Mucosa of stomach (tissue), 1 donor: Measurements from ENCODE around the gene AP1S1.
"Not testable (repeated sequence)": the region's sequence is repeated elsewhere in the genome, so short reads cannot be mapped to it uniquely, and the experiment has no call there.

ENCODE experiments used
- H3K27me3 ChIP-seq: one replicate; pipeline ENCODE4 v1.7.0; 2013; ENCODE audit warnings: mild to moderate bottlenecking, low read length; ENCODE audit not compliant: control insufficient read depth, insufficient read depth
- H3K36me3 ChIP-seq: one replicate; pipeline ENCODE4 v1.7.0; 2013; ENCODE audit warnings: low read length; ENCODE audit not compliant: control insufficient read depth, insufficient read depth
- H3K4me1 ChIP-seq: one replicate; pipeline ENCODE4 v1.7.0; 2013; ENCODE audit warnings: mild to moderate bottlenecking, low read length; ENCODE audit not compliant: control insufficient read depth, insufficient read depth
- H3K4me3 ChIP-seq: one replicate; pipeline ENCODE4 v1.7.0; 2013; ENCODE audit warnings: low read length
- H3K9ac ChIP-seq: one replicate; pipeline ENCODE4 v1.7.0; 2013; ENCODE audit warnings: mild to moderate bottlenecking, low read length, moderate library complexity
- H3K9me3 ChIP-seq: one replicate; pipeline ENCODE4 v1.7.0; 2013; ENCODE audit warnings: mild to moderate bottlenecking, low read length, moderate library complexity; ENCODE audit not compliant: control insufficient read depth
- donor health status: Pancreatic carcinoma.

Gene AP1S1

GRCh38 chr7:101115215-101115614 lies 39.1 kb upstream of the AP1S1 start:
- Histone ChIP-seq H3K9me3 (no peaks in the 10 kb centered on the region), H3K4me1 (no peaks in the 10 kb centered on the region), H3K9ac (no peak overlapping the region), H3K4me3 (no peak overlapping the region), H3K27me3 (no peaks in the 10 kb centered on the region), H3K36me3 (no peaks in the 10 kb centered on the region)

GRCh38 chr7:101116898-101117297 lies 37.4 kb upstream of the AP1S1 start:
- Histone ChIP-seq H3K36me3 (no peaks in the 10 kb centered on the region), H3K27me3 (no peaks in the 10 kb centered on the region), H3K9me3 (no peaks in the 10 kb centered on the region), H3K9ac (no peak overlapping the region), H3K4me3 (no peak overlapping the region), H3K4me1 (peaks cover 2% of the 10 kb centered on the region)

DNA sequence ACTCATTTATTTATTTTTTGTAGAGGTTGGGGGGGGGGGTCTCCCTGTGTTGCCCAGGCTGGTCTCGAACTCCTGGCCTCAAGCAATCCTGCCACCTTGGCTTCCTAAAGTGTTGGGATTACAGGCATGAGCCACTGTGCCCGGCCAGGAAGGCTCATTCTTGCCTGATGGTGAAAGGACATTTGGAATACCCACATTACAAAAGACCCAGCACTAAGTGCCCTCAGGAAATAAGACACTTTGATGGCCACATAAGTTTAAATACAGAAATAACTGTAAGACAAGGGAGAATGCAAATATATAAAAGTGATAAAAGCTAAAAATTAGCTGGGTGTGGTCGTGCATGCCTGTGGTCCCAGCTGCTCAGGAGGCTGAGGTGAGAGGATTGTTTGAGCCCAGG lies 35.4 kb upstream of the AP1S1 start:
- no peaks in the 10 kb centered on the region for H3K36me3 ChIP-seq
- peaks cover 13% of the 10 kb centered on the region for H3K4me1 ChIP-seq
- H3K9me3 ChIP-seq, result no peaks in the 10 kb centered on the region
- H3K27me3 ChIP-seq, result peaks cover 3% of the 10 kb centered on the region
- no peak overlapping the region for H3K4me3 ChIP-seq
- no peak overlapping the region for H3K9ac ChIP-seq

GRCh38 chr7:101119876-101120275 lies 34.4 kb upstream of the AP1S1 start:
- no peaks in the 10 kb centered on the region for H3K36me3 ChIP-seq
- peaks cover 21% of the 10 kb centered on the region for H3K4me1 ChIP-seq
- H3K9ac ChIP-seq, result no peak overlapping the region
- no peaks in the 10 kb centered on the region for H3K9me3 ChIP-seq
- H3K4me3 ChIP-seq, result no peak overlapping the region
- peaks cover 3% of the 10 kb centered on the region for H3K27me3 ChIP-seq

- Histone ChIP-seq H3K36me3 (no peaks in the 10 kb centered on the region), H3K27me3 (peaks cover 3% of the 10 kb centered on the region), H3K4me1 (peaks cover 23% of the 10 kb centered on the region), H3K4me3 (no peak overlapping the region), H3K9me3 (no peaks in the 10 kb centered on the region), H3K9ac (no peak overlapping the region)
Measured at GRCh38 chr7:101120315-101120714, 34.0 kb upstream of the AP1S1 start.

DNA sequence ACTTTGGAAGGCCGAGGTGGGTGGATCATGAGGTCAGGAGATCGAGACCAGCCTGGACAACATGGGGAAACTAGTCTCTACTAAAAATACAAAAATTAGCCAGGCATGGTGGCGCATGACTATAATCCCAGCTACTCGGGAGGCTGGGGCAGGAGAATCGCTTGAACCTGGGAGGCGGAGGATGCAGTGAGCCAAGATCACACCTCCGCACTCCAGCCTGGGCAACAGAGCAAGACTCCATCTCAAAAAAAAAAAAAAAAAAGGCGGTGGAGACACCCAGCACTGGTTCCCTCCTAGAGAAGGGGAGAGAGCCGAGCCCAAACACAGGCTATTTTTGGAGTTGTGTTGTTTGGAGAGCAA lies 32.7 kb upstream of the AP1S1 start:
- not testable (repeated sequence) for H3K27me3 ChIP-seq, H3K4me3 ChIP-seq, H3K9me3 ChIP-seq, H3K36me3 ChIP-seq
- peaks cover 29% of the 10 kb centered on the region for H3K4me1 ChIP-seq
- H3K9ac ChIP-seq, result peak overlapping the region; percentile 83

GRCh38 chr7:101121991-101122932 lies 32.0 kb upstream of the AP1S1 start:
- peaks cover 12% of the 10 kb centered on the region for H3K27me3 ChIP-seq
- H3K4me3 ChIP-seq, result peak overlapping the region; percentile 74
- H3K36me3 ChIP-seq, result no peaks in the 10 kb centered on the region
- H3K4me1 ChIP-seq, result peaks cover 36% of the 10 kb centered on the region
- H3K9me3 ChIP-seq, result no peaks in the 10 kb centered on the region
- peak overlapping the region; percentile 83 for H3K9ac ChIP-seq

GRCh38 chr7:101122933-101123702 lies 31.2 kb upstream of the AP1S1 start:
- Histone ChIP-seq H3K9me3 (no peaks in the 10 kb centered on the region), H3K4me3 (no peak overlapping the region), H3K27me3 (peaks cover 13% of the 10 kb centered on the region), H3K4me1 (peaks cover 37% of the 10 kb centered on the region), H3K9ac (peak overlapping the region; percentile 83), H3K36me3 (no peaks in the 10 kb centered on the region)

DNA sequence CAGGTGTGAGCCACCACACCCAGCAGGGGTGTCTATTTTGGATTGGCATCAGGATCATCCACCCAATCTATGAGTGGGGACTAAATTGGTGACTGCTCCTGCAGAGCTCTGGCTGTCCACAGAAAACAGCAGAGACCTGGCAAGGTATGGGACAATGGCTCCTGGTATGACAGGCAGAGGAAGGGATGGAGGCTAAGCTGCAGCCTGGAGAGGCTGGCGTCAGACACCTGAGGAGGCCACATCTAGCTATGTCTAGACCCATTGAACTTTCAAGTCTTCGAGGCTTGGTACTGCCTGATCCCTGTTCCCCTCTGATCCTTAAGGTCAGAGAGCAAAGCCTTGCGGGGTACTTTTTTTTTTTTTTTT lies 30.6 kb upstream of the AP1S1 start:
- no peaks in the 10 kb centered on the region for H3K9me3 ChIP-seq
- H3K9ac ChIP-seq, result no peak overlapping the region
- H3K36me3 ChIP-seq, result no peaks in the 10 kb centered on the region
- H3K4me1 ChIP-seq, result peaks cover 37% of the 10 kb centered on the region
- no peak overlapping the region for H3K4me3 ChIP-seq
- peaks cover 18% of the 10 kb centered on the region for H3K27me3 ChIP-seq

GRCh38 chr7:101124376-101125056 lies 29.8 kb upstream of the AP1S1 start:
- Histone ChIP-seq H3K4me1 (peaks cover 37% of the 10 kb centered on the region), H3K4me3 (no peak overlapping the region)

GRCh38 chr7:101125989-101126650 lies 28.2 kb upstream of the AP1S1 start:
- H3K4me1 ChIP-seq, result peaks cover 37% of the 10 kb centered on the region
- H3K27me3 ChIP-seq, result peaks cover 18% of the 10 kb centered on the region
- H3K9me3 ChIP-seq, result no peaks in the 10 kb centered on the region
- no peak overlapping the region for H3K4me3 ChIP-seq
- H3K36me3 ChIP-seq, result no peaks in the 10 kb centered on the region
- H3K9ac ChIP-seq, result peak overlapping the region; percentile 45

More at GRCh38 chr7:101124376-101125056, 29.8 kb upstream of the AP1S1 start:
- Histone ChIP-seq H3K9ac (no peak overlapping the region), H3K36me3 (no peaks in the 10 kb centered on the region), H3K27me3 (peaks cover 18% of the 10 kb centered on the region), H3K9me3 (no peaks in the 10 kb centered on the region)
